Activated CD4-positive, alpha-beta memory T cell treated with anti-CD3 and anti-CD28 coated beads for 36 hours (primary cell): ENCODE results near the gene FARS2. TPM values are rescaled to one million over a fixed set of nuclear protein-coding genes. Genes with fewer than 3 reads are reported as not detected.

Experiments
- CTCF ChIA-PET: fragments of 350-600 bp; sonication (Branson Sonifier 250); formaldehyde crosslinking; loops from one replicate; lab custom pipeline; 2021; ENCODE audit warnings: antibody characterized with exemption, inconsistent platforms; lab: Charles Lee
- POLR2A ChIA-PET: fragments of 350-600 bp; sonication (Branson Sonifier 250); formaldehyde crosslinking; loops from one replicate; lab custom pipeline; 2021; ENCODE audit warnings: antibody characterized with exemption; lab: Charles Lee
- DNase-seq: peaks from one replicate; pipeline ENCODE4 v3.0.0-alpha.2; 2020
- H3K27ac Mint-ChIP-seq: one replicate; pipeline ENCODE4 v1.8.0; 2021; ENCODE audit warnings: mixed read lengths
- H3K27me3 Mint-ChIP-seq: one replicate; pipeline ENCODE4 v1.8.0; 2021; ENCODE audit warnings: mixed read lengths
- H3K36me3 Mint-ChIP-seq: one replicate; pipeline ENCODE4 v1.8.0; 2021; ENCODE audit warnings: mixed read lengths
- H3K4me1 Mint-ChIP-seq: one replicate; pipeline ENCODE4 v1.8.0; 2021; ENCODE audit warnings: low read depth, mixed read lengths
- H3K4me3 Mint-ChIP-seq: one replicate; pipeline ENCODE4 v1.8.0; 2021; ENCODE audit warnings: mild to moderate bottlenecking, mixed read lengths
- H3K9me3 Mint-ChIP-seq: one replicate; pipeline ENCODE4 v1.8.0; 2021; ENCODE audit warnings: mixed read lengths
- intact Hi-C: fragments of 100-400 bp; cut with micrococcal nuclease; formaldehyde crosslinking; loops from one replicate; pipeline ENCODE4 v1.15.1; 2023
- total RNA-seq, 2 experiments: library from RNA; stranded (reverse); gene quantifications; one replicate each; pipeline ENCODE4 v1.2.3, GENCODE V29; 2021

Gene FARS2
- total RNA-seq, 2 experiments from 2014 or later = 22.7 to 23.7 TPM

GRCh38 chr6:5250451-5250850 lies 10.9 kb upstream of the FARS2 start:
- DNase-seq = no peak
- Mint-ChIP-seq H3K4me1 (peaks cover 2% of the 10 kb centered on the region), H3K4me3 (no peak overlapping the region), H3K27ac (no peak overlapping the region), H3K36me3 (peaks cover 34% of the 10 kb centered on the region), H3K9me3 (no peaks in the 10 kb centered on the region), H3K27me3 (no peaks in the 10 kb centered on the region)
- POLR2A ChIA-PET = no interaction called here
- CTCF ChIA-PET = no interaction called here
- intact Hi-C loops = no loop called here

GRCh38 chr6:5250911-5251310 lies 10.4 kb upstream of the FARS2 start:
- POLR2A ChIA-PET = no interaction called here
- Mint-ChIP-seq H3K4me1 (peaks cover 2% of the 10 kb centered on the region), H3K36me3 (peaks cover 34% of the 10 kb centered on the region), H3K9me3 (no peaks in the 10 kb centered on the region), H3K27ac (no peak overlapping the region), H3K27me3 (no peaks in the 10 kb centered on the region), H3K4me3 (no peak overlapping the region)
- CTCF ChIA-PET = no interaction called here
- intact Hi-C loops = no loop called here
- DNase-seq = no peak

GRCh38 chr6:5256952-5257351 lies 4.4 kb upstream of the FARS2 start:
- intact Hi-C loops = no loop called here
- Mint-ChIP-seq H3K27ac (no peak overlapping the region), H3K9me3 (no peaks in the 10 kb centered on the region), H3K4me3 (no peak overlapping the region), H3K4me1 (peaks cover 21% of the 10 kb centered on the region), H3K36me3 (peaks cover 42% of the 10 kb centered on the region), H3K27me3 (no peaks in the 10 kb centered on the region)
- ChIA-PET CTCF (interaction anchor here (1.7 to 6.2 kb wide), 2 partner anchors 46 to 113 kb away, joined by 8 to 50 read pairs; no protein-coding TSS in a partner anchor), POLR2A (interaction anchor here (0.6 kb wide), 1 partner anchor 8 kb away, joined by 3 read pairs; no protein-coding TSS in a partner anchor)
- DNase-seq = no peak

GRCh38 chr6:5257400-5257799 lies 3.9 kb upstream of the FARS2 start:
- H3K4me3 Mint-ChIP-seq = no peak overlapping the region
- no peaks in the 10 kb centered on the region for H3K27me3 Mint-ChIP-seq
- POLR2A ChIA-PET = interaction anchor here (1.1 kb wide), 1 partner anchor 48 kb away, joined by 3 read pairs; no protein-coding TSS in a partner anchor
- H3K27ac Mint-ChIP-seq = no peak overlapping the region
- no peak for DNase-seq
- intact Hi-C loops = no loop called here
- no peaks in the 10 kb centered on the region for H3K9me3 Mint-ChIP-seq
- CTCF ChIA-PET = interaction anchor here (1.7 to 6.2 kb wide), 2 partner anchors 45 to 114 kb away, joined by 8 to 50 read pairs; no protein-coding TSS in a partner anchor
- H3K4me1 Mint-ChIP-seq = peaks cover 21% of the 10 kb centered on the region
- peaks cover 38% of the 10 kb centered on the region for H3K36me3 Mint-ChIP-seq

GRCh38 chr6:5259428-5259827 lies 1.9 kb upstream of the FARS2 start:
- ChIA-PET POLR2A (interaction anchor here (1.6 to 3.2 kb wide), 3 partner anchors 20 to 43 kb away, joined by 3 to 30 read pairs (median 22); no protein-coding TSS in a partner anchor), CTCF (interaction anchor here (0.8 to 6.2 kb wide), 6 partner anchors 43 to 116 kb away, joined by 3 to 50 read pairs (median 8); no protein-coding TSS in a partner anchor)
- Mint-ChIP-seq H3K9me3 (no peaks in the 10 kb centered on the region), H3K27ac (peak overlapping the region; percentile 99), H3K36me3 (peaks cover 25% of the 10 kb centered on the region), H3K4me1 (peaks cover 30% of the 10 kb centered on the region), H3K4me3 (peak overlapping the region; percentile 98), H3K27me3 (no peaks in the 10 kb centered on the region)
- DNase-seq = no peak
- intact Hi-C loops = no loop called here

GRCh38 chr6:5260111-5260620 lies 1.1 kb upstream of the FARS2 start:
- POLR2A ChIA-PET = interaction anchor here (0.7 to 3.2 kb wide), 6 partner anchors 10 to 80 kb away, joined by 3 to 30 read pairs (median 7); no protein-coding TSS in a partner anchor
- H3K4me1 Mint-ChIP-seq = peaks cover 35% of the 10 kb centered on the region

GRCh38 chr6:5261545-5262109 lies 314 bp downstream of the FARS2 start:
- POLR2A ChIA-PET = interaction anchor here (0.9 to 3.2 kb wide), 6 partner anchors 9 to 62 kb away, joined by 3 to 30 read pairs (median 7); no protein-coding TSS in a partner anchor
- intact Hi-C loops = loop anchor here (1.0 to 10.0 kb wide), 6 partner anchors 19 to 487 kb away; partner anchors contain the start of gene CDYL
- peaks cover 21% of the 10 kb centered on the region for H3K36me3 Mint-ChIP-seq

More at GRCh38 chr6:5260111-5260620, 1.1 kb upstream of the FARS2 start:
- H3K4me3 Mint-ChIP-seq = peak overlapping the region; percentile 98
- DNase-seq = peak; percentile 80
- H3K9me3 Mint-ChIP-seq = no peaks in the 10 kb centered on the region
- no peaks in the 10 kb centered on the region for H3K27me3 Mint-ChIP-seq
- peaks cover 18% of the 10 kb centered on the region for H3K36me3 Mint-ChIP-seq
- peak overlapping the region; percentile 99 for H3K27ac Mint-ChIP-seq
- intact Hi-C loops = loop anchor here (1.0 to 10.0 kb wide), 6 partner anchors 61 to 485 kb away; partner anchors contain the start of gene CDYL
- CTCF ChIA-PET = interaction anchor here (0.8 to 6.2 kb wide), 6 partner anchors 20 to 116 kb away, joined by 3 to 50 read pairs (median 10); no protein-coding TSS in a partner anchor

GRCh38 chr6:5266423-5266822 lies 5.1 kb downstream of the FARS2 start:
- CTCF ChIA-PET = interaction anchor here (1.3 to 3.0 kb wide), 4 partner anchors 36 to 123 kb away, joined by 3 to 18 read pairs (median 4); no protein-coding TSS in a partner anchor
- H3K27ac Mint-ChIP-seq = peak overlapping the region; percentile 25
- H3K36me3 Mint-ChIP-seq = peaks cover 20% of the 10 kb centered on the region
- peaks cover 5% of the 10 kb centered on the region for H3K9me3 Mint-ChIP-seq
- no peaks in the 10 kb centered on the region for H3K27me3 Mint-ChIP-seq
- intact Hi-C loops = loop anchor here (10.0 kb wide), 1 partner anchor 492 kb away; the partner anchor contains the start of gene CDYL
- H3K4me1 Mint-ChIP-seq = peaks cover 38% of the 10 kb centered on the region
- no peak overlapping the region for H3K4me3 Mint-ChIP-seq
- no peak for DNase-seq
- POLR2A ChIA-PET = interaction anchor here (0.9 kb wide), 1 partner anchor 12 kb away, joined by 3 read pairs; no protein-coding TSS in a partner anchor

More at GRCh38 chr6:5261545-5262109, 314 bp downstream of the FARS2 start:
- no peaks in the 10 kb centered on the region for H3K9me3 Mint-ChIP-seq
- H3K27me3 Mint-ChIP-seq = no peaks in the 10 kb centered on the region
- CTCF ChIA-PET = interaction anchor here (1.1 to 6.2 kb wide), 6 partner anchors 18 to 118 kb away, joined by 3 to 50 read pairs (median 10); no protein-coding TSS in a partner anchor
- peak overlapping the region; percentile 98 for H3K4me3 Mint-ChIP-seq
- peaks cover 40% of the 10 kb centered on the region for H3K4me1 Mint-ChIP-seq
- H3K27ac Mint-ChIP-seq = peak overlapping the region; percentile 99
- no peak for DNase-seq

GRCh38 chr6:5270093-5270680 lies 8.9 kb downstream of the FARS2 start:
- peaks cover 5% of the 10 kb centered on the region for H3K9me3 Mint-ChIP-seq
- DNase-seq = no peak
- ChIA-PET CTCF (interaction anchor here (1.8 kb wide), 1 partner anchor 33 kb away, joined by 5 read pairs; no protein-coding TSS in a partner anchor), POLR2A (interaction anchor here (1.4 to 1.7 kb wide), 2 partner anchors 9 to 10 kb away, joined by 5 to 7 read pairs; partner anchors contain the start of genes FARS2 and LYRM4)
- intact Hi-C loops = no loop called here
- no peak overlapping the region for H3K4me3 Mint-ChIP-seq
- H3K4me1 Mint-ChIP-seq = peaks cover 47% of the 10 kb centered on the region
- H3K27ac Mint-ChIP-seq = peak overlapping the region; percentile 26
- no peaks in the 10 kb centered on the region for H3K27me3 Mint-ChIP-seq
- peaks cover 31% of the 10 kb centered on the region for H3K36me3 Mint-ChIP-seq

GRCh38 chr6:5271926-5272325 lies 10.6 kb downstream of the FARS2 start:
- CTCF ChIA-PET = interaction anchor here (1.0 kb wide), 1 partner anchor 128 kb away, joined by 4 read pairs; no protein-coding TSS in a partner anchor
- H3K27ac Mint-ChIP-seq = no peak overlapping the region

GRCh38 chr6:5274231-5274630 lies 12.9 kb downstream of the FARS2 start:
- H3K27ac Mint-ChIP-seq = peak overlapping the region; percentile 63
- H3K4me3 Mint-ChIP-seq = no peak overlapping the region
- POLR2A ChIA-PET = no interaction called here

More at GRCh38 chr6:5271926-5272325, 10.6 kb downstream of the FARS2 start:
- no peak overlapping the region for H3K4me3 Mint-ChIP-seq
- no peak for DNase-seq
- H3K9me3 Mint-ChIP-seq = peaks cover 5% of the 10 kb centered on the region
- peaks cover 26% of the 10 kb centered on the region for H3K36me3 Mint-ChIP-seq
- peaks cover 51% of the 10 kb centered on the region for H3K4me1 Mint-ChIP-seq
- no peaks in the 10 kb centered on the region for H3K27me3 Mint-ChIP-seq
- intact Hi-C loops = no loop called here
- POLR2A ChIA-PET = no interaction called here

More at GRCh38 chr6:5274231-5274630, 12.9 kb downstream of the FARS2 start:
- no peaks in the 10 kb centered on the region for H3K27me3 Mint-ChIP-seq
- H3K9me3 Mint-ChIP-seq = no peaks in the 10 kb centered on the region
- H3K36me3 Mint-ChIP-seq = peaks cover 19% of the 10 kb centered on the region
- DNase-seq = no peak
- peaks cover 62% of the 10 kb centered on the region for H3K4me1 Mint-ChIP-seq
- intact Hi-C loops = no loop called here
- CTCF ChIA-PET = interaction anchor here (3.5 kb wide), 1 partner anchor 29 kb away, joined by 14 read pairs; no protein-coding TSS in a partner anchor
